CD8-positive, alpha-beta memory T cell (primary cell): ENCODE results near the gene ENOSF1. TPM values are rescaled to one million over a fixed set of nuclear protein-coding genes. Genes with fewer than 3 reads are reported as not detected.

Source experiments
- CTCF ChIA-PET: fragments of 350-600 bp; sonication (Branson Sonifier 250); formaldehyde crosslinking; loops from one replicate; lab custom pipeline; 2021; ENCODE audit warnings: antibody characterized with exemption; lab: Charles Lee
- POLR2A ChIA-PET: fragments of 350-600 bp; sonication (Branson Sonifier 250); formaldehyde crosslinking; loops from one replicate; lab custom pipeline; 2021; ENCODE audit warnings: antibody characterized with exemption; lab: Charles Lee
- DNase-seq, 5 donors: peaks; one replicate each; pipeline versions ENCODE4 v3.0.0 to v3.0.0-alpha.2; 2020 to 2022; ENCODE audit warnings: mixed read lengths in 1 of 5
- H3K27ac ChIP-seq: one replicate; pipeline ENCODE4 v1.7.0; 2013; ENCODE audit warnings: low read depth, mild to moderate bottlenecking, low read length, moderate library complexity
- H3K27me3 ChIP-seq: 2 replicates; pipeline ENCODE4 v1.7.0; 2013; ENCODE audit warnings: low read length, mild to moderate bottlenecking; ENCODE audit not compliant: insufficient read depth, poor library complexity, severe bottlenecking
- H3K36me3 ChIP-seq: 2 replicates; pipeline ENCODE4 v1.7.0; 2013; ENCODE audit warnings: mild to moderate bottlenecking, low read length, moderate library complexity; ENCODE audit not compliant: insufficient read depth
- H3K4me1 ChIP-seq: 2 replicates; pipeline ENCODE4 v1.7.0; 2013; ENCODE audit warnings: mild to moderate bottlenecking, low read length, moderate library complexity; ENCODE audit not compliant: insufficient read depth
- H3K4me3 ChIP-seq: 2 replicates; pipeline ENCODE4 v1.7.0; 2013; ENCODE audit warnings: mild to moderate bottlenecking, low read length
- H3K9me3 ChIP-seq: 2 replicates; pipeline ENCODE4 v1.7.0; 2013; ENCODE audit warnings: mild to moderate bottlenecking, low read length
- H3K27ac Mint-ChIP-seq, 8 donors: one replicate each; pipeline ENCODE4 v1.8.0; 2020 to 2021; ENCODE audit warnings: mixed read lengths in 8 of 8, mild to moderate bottlenecking in 6 of 8, inconsistent platforms in 3 of 8, moderate library complexity in 3 of 8
- H3K27me3 Mint-ChIP-seq, 2 donors: one replicate each; pipeline ENCODE4 v1.8.0; 2020 to 2021; ENCODE audit warnings: mixed read lengths in 2 of 2, mild to moderate bottlenecking in 1 of 2, moderate library complexity in 1 of 2
- H3K36me3 Mint-ChIP-seq, 3 donors: one replicate each; pipeline ENCODE4 v1.8.0; 2020 to 2021; ENCODE audit warnings: mixed read lengths in 3 of 3, inconsistent platforms in 1 of 3, mild to moderate bottlenecking in 1 of 3
- H3K4me1 Mint-ChIP-seq, 3 donors: one replicate each; pipeline ENCODE4 v1.8.0; 2020 to 2021; ENCODE audit warnings: mixed read lengths in 3 of 3, inconsistent platforms in 1 of 3, mild to moderate bottlenecking in 1 of 3
- H3K4me3 Mint-ChIP-seq, 7 donors: one replicate each; pipeline ENCODE4 v1.8.0; 2020 to 2021; ENCODE audit warnings: mixed read lengths in 7 of 7, mild to moderate bottlenecking in 6 of 7, moderate library complexity in 4 of 7, inconsistent platforms in 2 of 7
- H3K9me3 Mint-ChIP-seq, 5 donors: one replicate each; pipeline ENCODE4 v1.8.0; 2020 to 2022; ENCODE audit warnings: mixed read lengths in 5 of 5, mild to moderate bottlenecking in 3 of 5, moderate library complexity in 2 of 5, inconsistent platforms in 1 of 5
- polyA plus RNA-seq: library from polyadenylated mRNA; unstranded; fragments of 300-500 nt; fragmentation: Illumina TruSeq; gene quantifications from one replicate; pipeline ENCODE4 v1.2.3, GENCODE V29; 2021
- total RNA-seq, 2 experiments: library from RNA; stranded (reverse); gene quantifications; one replicate each; pipeline ENCODE4 v1.2.3, GENCODE V29; 2021

ENOSF1 gene
- total and polyA plus RNA-seq, 3 experiments from 2014 or later, result 13.2 to 50.8 (median 45.9) TPM

DNA sequence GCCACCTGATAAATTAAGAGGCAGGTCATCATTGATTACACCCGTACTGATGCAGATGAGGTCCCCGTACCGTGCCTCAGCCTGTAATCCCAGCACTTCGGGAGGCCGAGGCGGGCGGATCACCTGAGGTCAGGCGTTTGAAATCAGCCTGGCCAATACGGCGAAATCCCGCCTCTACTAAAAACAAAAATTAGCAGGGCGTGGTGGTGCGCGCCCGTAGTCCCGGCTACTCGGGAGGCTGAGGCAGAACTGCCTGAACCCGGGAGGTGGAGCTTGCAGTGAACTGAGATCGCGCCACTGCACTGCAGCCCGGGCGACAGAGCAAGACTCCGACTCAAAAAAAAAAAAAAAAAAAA lies 683 bp upstream of the ENOSF1 start:
- no peaks in the 10 kb centered on the region for H3K36me3 ChIP-seq
- POLR2A ChIA-PET, result interaction anchor here (0.9 to 1.5 kb wide), 4 partner anchors 100 to 445 kb away, joined by 4 to 6 read pairs (median 4); partner anchors contain the start of gene THOC1
- peak in 1 of 5 donors; percentile 46 for DNase-seq
- peak overlapping the region; percentile 32 for H3K4me3 ChIP-seq
- Mint-ChIP-seq H3K9me3 (peaks cover 0 to 2% (median 0%) of the 10 kb centered on the region in 5 donors), H3K27me3 (peaks cover 0 to 6% of the 10 kb centered on the region in 2 donors), H3K27ac (peak overlapping the region in 3 of 8 donors; percentile 76 to 85 (median 77)), H3K4me1 (peaks cover 27 to 36% (median 35%) of the 10 kb centered on the region in 3 donors), H3K36me3 (peaks cover 0 to 22% (median 8%) of the 10 kb centered on the region in 3 donors), H3K4me3 (peak overlapping the region; percentile 54 to 88 (median 70))
- H3K27ac ChIP-seq, result no peak overlapping the region
- CTCF ChIA-PET, result interaction anchor here (1.0 to 1.4 kb wide), 7 partner anchors 13 to 126 kb away, joined by 3 to 8 read pairs (median 4); no protein-coding TSS in a partner anchor
- H3K27me3 ChIP-seq, result no peaks in the 10 kb centered on the region
- H3K4me1 ChIP-seq, result peaks cover 14% of the 10 kb centered on the region
- H3K9me3 ChIP-seq, result no peaks in the 10 kb centered on the region

DNA sequence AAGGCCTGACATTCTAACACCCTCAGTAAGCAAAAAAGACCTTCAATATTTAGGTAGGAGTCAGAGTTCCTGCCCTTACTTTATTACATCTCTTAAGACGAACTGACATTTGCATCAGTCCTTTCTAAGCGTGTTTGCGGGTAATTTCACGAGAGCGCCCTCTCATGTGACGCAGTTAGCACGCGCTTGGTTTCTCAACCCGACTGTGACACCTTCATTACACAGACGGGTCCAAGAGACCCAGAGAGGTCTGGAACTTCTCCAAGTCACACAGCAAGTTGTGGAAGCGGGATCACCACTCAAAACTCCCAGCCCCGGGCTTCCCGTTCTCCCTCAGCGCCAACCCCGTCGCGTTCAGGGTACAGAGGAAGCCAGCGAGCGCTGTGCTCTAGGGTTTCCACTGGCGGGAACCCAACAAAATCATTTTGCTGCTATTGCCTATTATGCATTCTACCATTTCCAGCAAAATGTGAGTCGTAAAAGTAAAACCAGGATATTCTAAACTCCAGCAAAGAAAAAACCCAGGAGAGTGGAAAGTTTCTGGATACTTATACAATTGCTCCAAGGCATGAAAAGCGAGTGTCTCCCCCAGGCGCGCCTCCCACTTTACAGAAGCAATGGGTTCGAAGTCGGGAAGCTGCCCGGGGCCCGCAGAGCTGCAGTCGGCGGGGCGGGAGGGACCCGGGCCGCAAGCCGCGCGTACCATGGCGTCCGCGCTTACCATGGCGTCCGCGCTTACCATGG lies 601 bp downstream of the ENOSF1 start:
- H3K27me3 ChIP-seq, result no peaks in the 10 kb centered on the region
- no peaks in the 10 kb centered on the region for H3K36me3 ChIP-seq
- H3K9me3 ChIP-seq, result no peaks in the 10 kb centered on the region
- Mint-ChIP-seq H3K27me3 (peaks cover 0 to 6% of the 10 kb centered on the region in 2 donors), H3K36me3 (peaks cover 0 to 27% (median 8%) of the 10 kb centered on the region in 3 donors), H3K4me3 (peak overlapping the region; percentile 82 to 97 (median 86)), H3K9me3 (peaks cover 0 to 2% (median 0%) of the 10 kb centered on the region in 5 donors), H3K4me1 (peaks cover 28 to 37% (median 35%) of the 10 kb centered on the region in 3 donors), H3K27ac (peak overlapping the region; percentile 84 to 98 (median 95))
- peak; percentile 45 to 83 (median 80) for DNase-seq
- peak overlapping the region; percentile 92 for H3K27ac ChIP-seq
- H3K4me3 ChIP-seq, result peak overlapping the region; percentile 88
- CTCF ChIA-PET, result interaction anchor here (1.0 to 1.7 kb wide), 8 partner anchors 14 to 128 kb away, joined by 3 to 8 read pairs (median 4); no protein-coding TSS in a partner anchor
- H3K4me1 ChIP-seq, result peaks cover 14% of the 10 kb centered on the region
- POLR2A ChIA-PET, result interaction anchor here (0.9 to 1.5 kb wide), 4 partner anchors 101 to 444 kb away, joined by 4 to 6 read pairs (median 4); partner anchors contain the start of gene THOC1

DNA sequence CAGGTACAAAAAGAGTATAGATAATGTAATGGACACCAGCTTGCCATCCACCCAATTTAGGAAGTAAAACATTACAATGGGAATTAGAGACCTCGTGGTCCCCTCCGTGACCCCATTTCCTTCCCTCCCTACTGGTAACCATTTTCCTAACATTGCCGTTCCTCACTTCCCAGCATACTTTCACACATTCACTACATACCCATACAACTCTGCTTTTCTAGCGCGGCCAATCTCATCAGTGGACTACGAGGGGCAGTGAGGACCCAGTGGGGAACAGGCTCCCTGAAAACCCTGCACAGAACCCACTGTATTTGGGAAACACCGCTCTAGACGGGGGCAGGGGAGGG lies 1.1 kb downstream of the ENOSF1 start:
- peaks cover 28 to 40% (median 38%) of the 10 kb centered on the region in 3 donors for H3K4me1 Mint-ChIP-seq
- DNase-seq, result no peak
- POLR2A ChIA-PET, result interaction anchor here (1.2 kb wide), 1 partner anchor 101 kb away, joined by 3 read pairs; no protein-coding TSS in a partner anchor

DNA sequence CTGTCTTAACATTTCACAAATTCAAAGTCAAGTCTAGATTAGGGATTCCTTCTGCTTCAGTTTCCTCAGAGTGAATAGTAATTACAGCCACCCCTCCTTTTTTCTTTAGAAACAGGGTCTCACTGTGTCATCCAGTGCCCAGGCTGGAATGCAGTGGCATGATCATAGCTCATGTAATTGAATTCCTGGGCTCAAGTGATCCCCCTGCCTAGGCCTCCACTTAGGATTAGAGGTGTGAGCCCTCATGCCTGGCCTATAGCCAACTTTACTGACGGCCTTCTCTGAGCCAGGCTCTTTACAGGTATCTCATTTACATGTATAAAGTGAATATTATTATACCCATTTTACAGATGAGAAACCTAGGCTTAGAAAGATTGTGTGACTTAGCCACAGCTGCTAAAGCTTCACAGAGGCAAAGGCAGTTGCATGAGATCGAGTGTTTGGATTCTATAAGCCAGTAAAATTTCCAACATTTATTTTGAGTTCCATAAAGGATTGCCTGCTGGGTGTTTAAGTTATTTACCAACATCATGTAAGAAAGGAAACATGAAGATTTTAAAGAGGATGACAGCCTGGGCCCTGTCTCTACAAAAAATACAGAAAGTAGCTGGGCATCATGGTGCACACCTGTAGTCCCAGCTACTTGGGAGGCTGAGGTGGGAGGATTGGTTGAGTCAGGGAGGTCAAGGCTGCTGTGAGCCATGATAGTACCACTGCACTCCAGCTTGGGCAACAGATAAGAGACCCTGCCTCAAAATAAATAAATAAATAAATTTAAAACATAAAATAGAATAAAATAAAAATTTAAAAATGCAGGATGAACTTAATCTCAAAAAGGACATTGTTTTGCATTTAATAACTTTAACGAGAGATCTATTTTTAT lies 1.8 kb downstream of the ENOSF1 start:
- peaks cover 0 to 2% (median 0%) of the 10 kb centered on the region in 5 donors for H3K9me3 Mint-ChIP-seq
- H3K4me3 ChIP-seq, result peak overlapping the region; percentile 88

More for the DNA sequence above, 1.1 kb downstream of the ENOSF1 start:
- no peaks in the 10 kb centered on the region for H3K9me3 ChIP-seq
- CTCF ChIA-PET, result interaction anchor here (0.8 to 1.7 kb wide), 3 partner anchors 29 to 128 kb away, joined by 4 to 6 read pairs (median 6); no protein-coding TSS in a partner anchor
- H3K27me3 ChIP-seq, result no peaks in the 10 kb centered on the region
- Mint-ChIP-seq H3K9me3 (peaks cover 0 to 2% (median 0%) of the 10 kb centered on the region in 5 donors), H3K27ac (peak overlapping the region; percentile 84 to 98 (median 95)), H3K4me3 (peak overlapping the region; percentile 82 to 97 (median 86)), H3K27me3 (peaks cover 0 to 6% of the 10 kb centered on the region in 2 donors), H3K36me3 (peaks cover 0 to 31% (median 8%) of the 10 kb centered on the region in 3 donors)
- H3K36me3 ChIP-seq, result no peaks in the 10 kb centered on the region
- peak overlapping the region; percentile 88 for H3K4me3 ChIP-seq
- peak overlapping the region; percentile 92 for H3K27ac ChIP-seq
- H3K4me1 ChIP-seq, result peaks cover 14% of the 10 kb centered on the region

DNA sequence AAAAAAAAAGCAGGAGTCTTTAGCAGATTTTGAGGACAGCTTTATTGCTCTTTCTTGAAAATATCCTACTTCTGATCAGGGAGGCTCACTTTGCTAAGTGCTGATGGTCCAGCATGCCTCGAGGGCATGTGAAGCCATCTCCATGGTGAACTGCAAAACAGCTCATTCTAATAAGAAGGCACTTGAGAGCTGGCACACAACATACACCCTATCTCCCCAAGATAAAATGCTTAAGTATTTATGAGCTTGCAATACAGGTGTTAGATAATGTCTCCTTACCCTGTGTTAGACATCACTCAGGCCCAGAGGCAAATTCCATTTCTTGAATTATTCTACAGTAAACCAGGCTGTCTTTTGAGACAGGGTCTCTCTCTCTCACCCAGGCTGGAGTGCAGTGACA lies 2.7 kb downstream of the ENOSF1 start:
- ChIA-PET POLR2A (no interaction called here), CTCF (interaction anchor here (0.8 to 1.7 kb wide), 2 partner anchors 23 to 121 kb away, joined by 3 to 6 read pairs; no protein-coding TSS in a partner anchor)
- H3K27me3 Mint-ChIP-seq, result peaks cover 0 to 6% of the 10 kb centered on the region in 2 donors
- H3K9me3 ChIP-seq, result no peaks in the 10 kb centered on the region
- peaks cover 0 to 45% (median 15%) of the 10 kb centered on the region in 3 donors for H3K36me3 Mint-ChIP-seq
- H3K27ac ChIP-seq, result no peak overlapping the region
- H3K9me3 Mint-ChIP-seq, result peaks cover 0 to 2% (median 0%) of the 10 kb centered on the region in 5 donors
- no peaks in the 10 kb centered on the region for H3K36me3 ChIP-seq
- no peaks in the 10 kb centered on the region for H3K27me3 ChIP-seq
- no peak overlapping the region for H3K4me3 ChIP-seq
- no peak for DNase-seq
- peak overlapping the region in 4 of 8 donors; percentile 13 to 81 (median 48) for H3K27ac Mint-ChIP-seq
- H3K4me1 ChIP-seq, result peaks cover 14% of the 10 kb centered on the region
- H3K4me3 Mint-ChIP-seq, result peak overlapping the region in 6 of 7 donors; percentile 9 to 51 (median 38)
- peaks cover 30 to 52% (median 48%) of the 10 kb centered on the region in 3 donors for H3K4me1 Mint-ChIP-seq

More for the DNA sequence above, 1.8 kb downstream of the ENOSF1 start:
- POLR2A ChIA-PET, result interaction anchor here (1.2 kb wide), 1 partner anchor 102 kb away, joined by 3 read pairs; no protein-coding TSS in a partner anchor
- Mint-ChIP-seq H3K36me3 (peaks cover 0 to 36% (median 8%) of the 10 kb centered on the region in 3 donors), H3K4me3 (peak overlapping the region; percentile 82 to 97 (median 86)), H3K27me3 (peaks cover 0 to 6% of the 10 kb centered on the region in 2 donors), H3K27ac (peak overlapping the region in 6 of 8 donors; percentile 74 to 98 (median 96)), H3K4me1 (peaks cover 28 to 44% (median 40%) of the 10 kb centered on the region in 3 donors)
- DNase-seq, result no peak
- Histone ChIP-seq H3K9me3 (no peaks in the 10 kb centered on the region), H3K27ac (no peak overlapping the region), H3K36me3 (no peaks in the 10 kb centered on the region), H3K4me1 (peaks cover 14% of the 10 kb centered on the region), H3K27me3 (no peaks in the 10 kb centered on the region)
- CTCF ChIA-PET, result interaction anchor here (0.8 to 1.7 kb wide), 3 partner anchors 29 to 129 kb away, joined by 4 to 6 read pairs (median 6); no protein-coding TSS in a partner anchor

DNA sequence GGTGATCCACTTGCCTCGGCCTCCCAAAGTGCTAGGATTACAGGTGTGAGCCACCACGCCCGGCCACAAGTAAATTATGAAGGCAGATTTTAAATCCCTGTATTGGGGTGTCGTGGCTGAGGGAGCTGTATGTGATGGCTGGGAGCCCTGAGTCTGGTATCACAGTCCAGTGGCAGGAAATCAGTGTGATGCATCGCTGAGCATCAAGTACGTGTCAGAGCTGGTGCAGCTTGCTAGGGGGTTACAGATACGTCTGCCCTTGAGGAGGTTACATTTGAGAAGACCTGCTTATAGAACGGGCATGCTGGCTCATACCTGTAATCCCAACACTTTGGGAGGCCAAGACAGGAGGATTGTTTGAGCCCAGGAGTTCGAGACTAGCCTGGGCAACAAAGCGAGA lies 4.3 kb downstream of the ENOSF1 start:
- H3K27me3 ChIP-seq, result no peaks in the 10 kb centered on the region
- H3K4me3 Mint-ChIP-seq, result no peak overlapping the region
- H3K27ac ChIP-seq, result no peak overlapping the region
- no peak for DNase-seq
- POLR2A ChIA-PET, result no interaction called here
- H3K4me3 ChIP-seq, result no peak overlapping the region
- H3K36me3 ChIP-seq, result no peaks in the 10 kb centered on the region
- H3K4me1 Mint-ChIP-seq, result peaks cover 32 to 62% (median 58%) of the 10 kb centered on the region in 3 donors
- peaks cover 14% of the 10 kb centered on the region for H3K4me1 ChIP-seq
- peak overlapping the region in 1 of 8 donors; percentile 13 for H3K27ac Mint-ChIP-seq
- peaks cover 0 to 2% (median 0%) of the 10 kb centered on the region in 5 donors for H3K9me3 Mint-ChIP-seq
- H3K36me3 Mint-ChIP-seq, result peaks cover 0 to 58% (median 20%) of the 10 kb centered on the region in 3 donors
- H3K9me3 ChIP-seq, result no peaks in the 10 kb centered on the region
- CTCF ChIA-PET, result interaction anchor here (0.7 to 1.0 kb wide), 2 partner anchors 9 to 431 kb away, joined by 3 read pairs; no protein-coding TSS in a partner anchor
- peaks cover 0 to 7% of the 10 kb centered on the region in 2 donors for H3K27me3 Mint-ChIP-seq

DNA sequence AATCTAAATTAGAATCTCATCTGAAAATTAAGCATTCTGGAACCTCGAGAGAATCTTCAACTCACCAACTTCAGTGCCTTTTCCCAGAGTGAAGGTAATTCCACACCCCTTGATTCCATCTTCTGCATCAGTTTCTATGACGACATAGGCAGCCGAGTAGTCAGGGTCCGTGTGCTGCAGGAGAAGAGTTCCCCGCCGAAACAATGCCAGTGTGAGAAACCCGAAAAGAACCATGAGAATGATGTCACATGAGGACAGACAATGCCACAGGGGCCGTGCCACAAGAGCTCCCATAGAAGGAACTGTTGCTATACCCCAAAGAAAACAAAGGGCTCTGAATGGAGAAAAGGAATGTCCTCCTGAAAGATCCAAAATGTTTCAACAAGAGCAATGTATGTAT lies 6.0 kb downstream of the ENOSF1 start:
- POLR2A ChIA-PET, result no interaction called here
- H3K27ac Mint-ChIP-seq, result peak overlapping the region in 5 of 8 donors; percentile 38 to 66 (median 60)

More for the DNA sequence above, 6.0 kb downstream of the ENOSF1 start:
- Histone ChIP-seq H3K27ac (no peak overlapping the region), H3K9me3 (no peaks in the 10 kb centered on the region), H3K27me3 (no peaks in the 10 kb centered on the region), H3K4me1 (peaks cover 14% of the 10 kb centered on the region), H3K4me3 (no peak overlapping the region), H3K36me3 (no peaks in the 10 kb centered on the region)
- CTCF ChIA-PET, result no interaction called here
- H3K9me3 Mint-ChIP-seq, result no peaks in the 10 kb centered on the region
- H3K27me3 Mint-ChIP-seq, result peaks cover 0 to 4% of the 10 kb centered on the region in 2 donors
- H3K36me3 Mint-ChIP-seq, result peaks cover 0 to 56% (median 23%) of the 10 kb centered on the region in 3 donors
- DNase-seq, result no peak
- H3K4me3 Mint-ChIP-seq, result no peak overlapping the region
- H3K4me1 Mint-ChIP-seq, result peaks cover 33 to 61% (median 55%) of the 10 kb centered on the region in 3 donors
